ENCODE measurements around the gene BRDT. TPM values are rescaled to one million over a fixed set of nuclear protein-coding genes. Genes with fewer than 3 reads are reported as not detected.

Gene BRDT
- total and polyA plus RNA-seq, 5 donors from 2014 or later: not detected

GRCh38 chr1:91948501-91949355 is 473 bp upstream of the BRDT start:
- Mint-ChIP-seq H3K36me3 (no peaks in the 10 kb centered on the region), H3K9me3 (peaks cover 0 to 7% (median 3%) of the 10 kb centered on the region in 7 donors), H3K4me3 (peak overlapping the region; percentile 33 to 91 (median 66)), H3K27me3 (peaks cover 6% of the 10 kb centered on the region), H3K4me1 (peaks cover 8 to 19% (median 18%) of the 10 kb centered on the region in 4 donors), H3K27ac (peak overlapping the region; percentile 0 to 86 (median 78))
- peak overlapping the region; percentile 68 for H3K4me3 ChIP-seq (ENCODE audit: low read depth, low read length)
- no peaks in the 10 kb centered on the region for H3K36me3 ChIP-seq (ENCODE audit: control insufficient read depth, insufficient read depth, low read length)
- peak; percentile 62 to 68 for ATAC-seq (ENCODE audit: low read depth in 2 of 2)
- H3K27ac ChIP-seq (ENCODE audit: insufficient read depth, low read length, poor library complexity, severe bottlenecking): peak overlapping the region; percentile 60
- H3K27me3 ChIP-seq (ENCODE audit: control insufficient read depth, insufficient read depth, low read length): no peaks in the 10 kb centered on the region
- peaks cover 9% of the 10 kb centered on the region for H3K4me1 ChIP-seq (ENCODE audit: control insufficient read depth, insufficient read depth, low read length, poor library complexity, severe bottlenecking)
- DNase-seq: peak; percentile 3 to 82 (median 62)
- H3K9me3 ChIP-seq (ENCODE audit: control insufficient read depth in 2 of 2, low read length in 2 of 2): no peaks in the 10 kb centered on the region

- no peak overlapping the region for H3K27ac ChIP-seq (ENCODE audit: insufficient read depth, low read length, poor library complexity, severe bottlenecking)
- H3K4me1 ChIP-seq (ENCODE audit: control insufficient read depth, insufficient read depth, low read length, poor library complexity, severe bottlenecking): peaks cover 9% of the 10 kb centered on the region
- H3K27me3 ChIP-seq (ENCODE audit: control insufficient read depth, insufficient read depth, low read length): no peaks in the 10 kb centered on the region
- ATAC-seq (ENCODE audit: low read depth in 2 of 2): no peak
- H3K9me3 ChIP-seq (ENCODE audit: control insufficient read depth in 2 of 2, low read length in 2 of 2): no peaks in the 10 kb centered on the region
- H3K4me3 ChIP-seq (ENCODE audit: low read depth, low read length): no peak overlapping the region
- Mint-ChIP-seq H3K27me3 (peaks cover 6% of the 10 kb centered on the region), H3K4me3 (no peak overlapping the region), H3K36me3 (no peaks in the 10 kb centered on the region), H3K9me3 (peaks cover 0 to 7% (median 3%) of the 10 kb centered on the region in 7 donors), H3K27ac (no peak overlapping the region), H3K4me1 (peaks cover 8 to 18% (median 13%) of the 10 kb centered on the region in 4 donors)
- DNase-seq: no peak
- no peaks in the 10 kb centered on the region for H3K36me3 ChIP-seq (ENCODE audit: control insufficient read depth, insufficient read depth, low read length)
These were observed 3.0 kb downstream of the BRDT start for GRCh38 chr1:91952187-91952586.

GRCh38 chr1:91958926-91959325 is 9.7 kb downstream of the BRDT start:
- Histone ChIP-seq H3K36me3 (ENCODE audit: control insufficient read depth, insufficient read depth, low read length) (no peaks in the 10 kb centered on the region), H3K4me3 (ENCODE audit: low read depth, low read length) (no peak overlapping the region), H3K4me1 (ENCODE audit: control insufficient read depth, insufficient read depth, low read length, poor library complexity, severe bottlenecking) (no peaks in the 10 kb centered on the region), H3K27ac (ENCODE audit: insufficient read depth, low read length, poor library complexity, severe bottlenecking) (no peak overlapping the region), H3K27me3 (ENCODE audit: control insufficient read depth, insufficient read depth, low read length) (peaks cover 3% of the 10 kb centered on the region), H3K9me3 (ENCODE audit: control insufficient read depth in 2 of 2, low read length in 2 of 2) (no peaks in the 10 kb centered on the region)
- Mint-ChIP-seq H3K36me3 (no peaks in the 10 kb centered on the region), H3K27me3 (peaks cover 13% of the 10 kb centered on the region), H3K27ac (no peak overlapping the region), H3K4me3 (no peak overlapping the region), H3K9me3 (no peaks in the 10 kb centered on the region), H3K4me1 (no peaks in the 10 kb centered on the region)
- DNase-seq (no peak), ATAC-seq (ENCODE audit: low read depth in 2 of 2) (no peak)

GRCh38 chr1:91968334-91968733 is 19.1 kb downstream of the BRDT start:
- peaks cover 0 to 4% (median 0%) of the 10 kb centered on the region in 7 donors for H3K9me3 Mint-ChIP-seq
- H3K36me3 Mint-ChIP-seq: no peaks in the 10 kb centered on the region
- ATAC-seq (ENCODE audit: low read depth in 2 of 2) (no peak), DNase-seq (no peak)
- no peaks in the 10 kb centered on the region for H3K9me3 ChIP-seq (ENCODE audit: control insufficient read depth in 2 of 2, low read length in 2 of 2)
- H3K4me1 ChIP-seq (ENCODE audit: control insufficient read depth, insufficient read depth, low read length, poor library complexity, severe bottlenecking): no peaks in the 10 kb centered on the region
- no peaks in the 10 kb centered on the region for H3K4me1 Mint-ChIP-seq
- H3K4me3 ChIP-seq (ENCODE audit: low read depth, low read length): no peak overlapping the region
- no peak overlapping the region for H3K27ac ChIP-seq (ENCODE audit: insufficient read depth, low read length, poor library complexity, severe bottlenecking)
- no peak overlapping the region for H3K27ac Mint-ChIP-seq
- no peak overlapping the region for H3K4me3 Mint-ChIP-seq
- H3K27me3 ChIP-seq (ENCODE audit: control insufficient read depth, insufficient read depth, low read length): no peaks in the 10 kb centered on the region
- peaks cover 23% of the 10 kb centered on the region for H3K27me3 Mint-ChIP-seq
- H3K36me3 ChIP-seq (ENCODE audit: control insufficient read depth, insufficient read depth, low read length): no peaks in the 10 kb centered on the region

GRCh38 chr1:91979383-91979782 is 30.2 kb downstream of the BRDT start:
- no peaks in the 10 kb centered on the region for H3K4me1 ChIP-seq (ENCODE audit: control insufficient read depth, insufficient read depth, low read length, poor library complexity, severe bottlenecking)
- no peaks in the 10 kb centered on the region for H3K9me3 ChIP-seq (ENCODE audit: control insufficient read depth in 2 of 2, low read length in 2 of 2)
- Mint-ChIP-seq H3K4me1 (no peaks in the 10 kb centered on the region), H3K4me3 (no peak overlapping the region), H3K27me3 (peaks cover 20% of the 10 kb centered on the region), H3K27ac (no peak overlapping the region), H3K9me3 (no peaks in the 10 kb centered on the region), H3K36me3 (no peaks in the 10 kb centered on the region)
- DNase-seq: no peak
- no peak for ATAC-seq (ENCODE audit: low read depth in 2 of 2)
- no peak overlapping the region for H3K4me3 ChIP-seq (ENCODE audit: low read depth, low read length)
- H3K27me3 ChIP-seq (ENCODE audit: control insufficient read depth, insufficient read depth, low read length): peaks cover 2% of the 10 kb centered on the region
- no peak overlapping the region for H3K27ac ChIP-seq (ENCODE audit: insufficient read depth, low read length, poor library complexity, severe bottlenecking)
- no peaks in the 10 kb centered on the region for H3K36me3 ChIP-seq (ENCODE audit: control insufficient read depth, insufficient read depth, low read length)

- Histone ChIP-seq H3K4me3 (ENCODE audit: low read depth, low read length) (no peak overlapping the region), H3K27me3 (ENCODE audit: control insufficient read depth, insufficient read depth, low read length) (peaks cover 2% of the 10 kb centered on the region), H3K4me1 (ENCODE audit: control insufficient read depth, insufficient read depth, low read length, poor library complexity, severe bottlenecking) (no peaks in the 10 kb centered on the region), H3K9me3 (ENCODE audit: control insufficient read depth in 2 of 2, low read length in 2 of 2) (no peaks in the 10 kb centered on the region), H3K27ac (ENCODE audit: insufficient read depth, low read length, poor library complexity, severe bottlenecking) (no peak overlapping the region), H3K36me3 (ENCODE audit: control insufficient read depth, insufficient read depth, low read length) (no peaks in the 10 kb centered on the region)
- Mint-ChIP-seq H3K4me3 (no peak overlapping the region), H3K27ac (no peak overlapping the region), H3K4me1 (no peaks in the 10 kb centered on the region), H3K36me3 (no peaks in the 10 kb centered on the region), H3K9me3 (no peaks in the 10 kb centered on the region), H3K27me3 (peaks cover 17% of the 10 kb centered on the region)
- DNase-seq: no peak
- no peak for ATAC-seq (ENCODE audit: low read depth in 2 of 2)
These were observed 31.5 kb downstream of the BRDT start for GRCh38 chr1:91980663-91981062.

GRCh38 chr1:91981996-91982609 is 32.9 kb downstream of the BRDT start:
- H3K9me3 ChIP-seq (ENCODE audit: control insufficient read depth in 2 of 2, low read length in 2 of 2): no peaks in the 10 kb centered on the region
- Mint-ChIP-seq H3K27me3 (peaks cover 13% of the 10 kb centered on the region), H3K9me3 (no peaks in the 10 kb centered on the region), H3K27ac (no peak overlapping the region), H3K4me1 (no peaks in the 10 kb centered on the region), H3K36me3 (no peaks in the 10 kb centered on the region), H3K4me3 (no peak overlapping the region)
- DNase-seq (no peak), ATAC-seq (ENCODE audit: low read depth in 2 of 2) (no peak)
- peaks cover 2% of the 10 kb centered on the region for H3K27me3 ChIP-seq (ENCODE audit: control insufficient read depth, insufficient read depth, low read length)
- H3K36me3 ChIP-seq (ENCODE audit: control insufficient read depth, insufficient read depth, low read length): no peaks in the 10 kb centered on the region
- H3K27ac ChIP-seq (ENCODE audit: insufficient read depth, low read length, poor library complexity, severe bottlenecking): no peak overlapping the region
- H3K4me3 ChIP-seq (ENCODE audit: low read depth, low read length): no peak overlapping the region
- H3K4me1 ChIP-seq (ENCODE audit: control insufficient read depth, insufficient read depth, low read length, poor library complexity, severe bottlenecking): no peaks in the 10 kb centered on the region

Measured in CD4-positive, CD25-positive, alpha-beta regulatory T cell (primary cell).